ENCODE data around the gene HIGD1A.
"Not testable (repeated sequence)": the region's sequence is repeated elsewhere in the genome, so short reads cannot be mapped to it uniquely, and the experiment has no call there.

The HIGD1A gene

GRCh38 chr3:42829083-42829627, 24.9 kb upstream of the HIGD1A start:
- DNase-seq: no peak

DNA sequence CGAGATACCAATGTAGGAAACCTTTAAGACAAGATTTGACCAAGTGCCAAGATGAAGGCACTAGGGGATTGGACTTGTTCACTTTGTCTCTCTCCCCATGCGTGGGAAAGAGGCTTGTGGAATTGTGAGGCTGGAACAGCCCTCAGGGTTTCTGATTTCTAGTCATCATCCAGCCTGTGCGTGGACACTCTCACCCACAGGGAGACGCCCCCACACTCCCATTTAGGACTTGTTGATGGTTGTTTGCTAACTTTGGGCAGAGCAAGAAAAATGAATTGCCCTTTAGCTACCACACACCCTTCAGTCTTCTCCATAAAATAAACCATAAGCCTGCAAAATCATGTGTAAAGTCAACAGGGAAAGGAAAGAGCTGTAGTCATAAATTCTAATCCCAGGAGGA, 23.4 kb upstream of the HIGD1A start:
- no peak for DNase-seq

- DNase-seq: no peak
Measured at GRCh38 chr3:42827023-42827422, 22.7 kb upstream of the HIGD1A start.

DNA sequence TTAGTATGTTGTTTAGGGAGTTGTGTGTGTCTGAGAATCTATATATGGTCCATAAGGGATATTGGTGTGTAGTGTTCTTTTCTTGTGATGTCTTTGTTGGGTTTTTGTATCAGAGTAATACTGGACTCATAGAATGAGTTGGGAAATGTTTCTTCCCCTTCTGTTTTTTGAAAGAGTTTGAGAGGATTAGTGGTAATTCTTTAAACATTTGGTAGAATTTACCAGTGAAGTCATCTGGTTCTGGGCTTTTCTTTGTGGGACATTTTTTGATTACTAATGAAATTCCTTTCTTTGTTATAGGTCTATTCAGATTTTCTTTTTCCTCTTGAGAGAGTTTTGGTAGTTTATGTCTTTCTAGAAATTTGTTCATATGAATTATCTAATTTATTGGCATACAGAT, 21.9 kb upstream of the HIGD1A start:
- no peak for DNase-seq

DNA sequence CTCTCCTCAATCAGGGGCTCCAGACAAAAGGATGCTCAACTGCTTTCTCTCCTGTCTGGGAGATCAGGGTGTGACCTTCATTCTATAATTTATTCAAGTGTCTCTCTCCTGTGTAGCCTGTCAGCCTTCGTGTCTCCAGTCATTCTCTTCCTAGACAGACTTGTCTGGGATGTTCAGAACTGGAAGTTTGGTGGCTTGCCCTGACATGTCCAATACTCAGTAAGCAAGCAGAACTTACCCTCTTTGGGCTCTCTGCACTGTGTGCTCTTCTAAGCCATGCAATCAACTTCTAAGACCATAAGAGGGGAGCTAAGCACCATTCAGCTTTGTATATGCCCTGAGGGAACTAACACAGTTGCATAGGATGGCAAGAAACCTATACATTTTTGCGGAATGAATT, 19.1 kb upstream of the HIGD1A start:
- DNase-seq: no peak

- DNase-seq: no peak
Measured at GRCh38 chr3:42822828-42823227, 18.5 kb upstream of the HIGD1A start.

DNA sequence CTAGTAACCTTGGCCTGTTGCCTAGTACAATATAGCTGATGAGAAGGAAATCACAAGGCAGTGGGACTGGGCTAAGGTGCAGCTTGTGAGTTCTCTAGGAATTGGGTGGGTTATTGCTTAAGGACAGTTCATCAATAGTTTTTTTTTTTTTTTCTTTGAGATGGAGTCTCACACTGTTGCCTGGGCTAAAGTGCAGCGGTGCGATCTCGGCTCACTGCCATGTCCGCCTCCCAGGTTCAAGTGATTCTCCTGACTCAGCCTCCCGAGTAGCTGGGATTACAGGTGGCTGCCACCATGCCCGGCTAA, 16.4 kb upstream of the HIGD1A start:
- no peak for DNase-seq

GRCh38 chr3:42819351-42819965, 15.2 kb upstream of the HIGD1A start:
- no peak for DNase-seq

DNA sequence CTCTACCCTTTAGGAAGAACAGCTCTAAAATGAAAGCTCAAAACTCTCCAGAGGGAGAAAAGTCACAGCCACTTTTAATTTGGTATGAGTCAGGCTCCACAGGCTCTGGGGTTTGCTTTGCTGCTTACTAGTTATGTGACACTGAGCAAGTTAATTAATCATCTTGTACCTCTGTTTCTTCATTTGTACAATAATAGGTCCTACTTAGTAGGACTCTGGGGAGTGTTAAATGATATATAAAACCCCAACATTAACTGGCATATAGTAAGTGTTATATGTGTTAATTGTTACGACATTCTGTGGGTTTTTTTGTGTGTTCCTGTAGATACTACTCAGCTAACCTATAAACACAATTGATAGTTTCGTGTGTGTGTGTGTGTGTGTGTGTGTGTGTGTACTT, 11.5 kb upstream of the HIGD1A start:
- DNase-seq: no peak

- DNase-seq: no peak
Measured at GRCh38 chr3:42814914-42815507, 10.7 kb upstream of the HIGD1A start.

- no peak for DNase-seq
Measured at GRCh38 chr3:42814246-42814645, 10.0 kb upstream of the HIGD1A start.

DNA sequence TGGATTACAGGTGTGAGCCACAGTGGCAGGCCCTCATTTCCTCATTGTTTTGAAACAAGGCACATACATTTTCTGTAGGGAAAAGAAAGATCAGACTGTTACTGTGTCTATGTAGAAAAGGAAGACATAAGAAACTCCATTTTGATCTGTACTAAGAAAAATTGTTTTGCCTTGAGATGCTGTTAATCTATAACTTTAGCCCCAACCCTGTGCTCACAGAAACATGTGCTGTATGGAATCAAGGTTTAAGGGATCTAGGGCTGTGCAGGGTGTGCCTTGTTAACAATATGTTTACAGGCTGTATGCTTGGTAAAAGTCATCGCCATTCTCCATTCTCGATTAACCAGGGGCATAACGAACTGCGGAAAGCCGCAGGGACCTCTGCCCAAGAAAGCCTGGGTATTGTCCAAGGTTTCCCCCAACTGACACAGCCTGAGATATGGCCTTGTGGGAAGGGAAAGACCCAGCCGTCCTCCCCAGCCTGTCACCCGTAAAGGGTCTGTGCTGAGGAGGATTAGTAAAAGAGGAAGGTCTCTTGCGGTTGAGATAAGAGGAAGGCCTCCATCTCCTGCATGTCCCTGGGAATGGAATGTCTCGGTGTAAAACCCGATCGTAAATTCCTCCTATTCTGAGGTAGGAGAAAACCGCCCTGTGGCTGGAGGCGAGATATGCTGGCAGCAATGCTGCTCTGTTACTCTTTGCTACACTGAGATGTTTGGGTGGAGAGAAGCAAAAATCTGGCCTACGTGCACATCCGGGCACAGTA, 7.0 kb upstream of the HIGD1A start:
- not testable (repeated sequence) for DNase-seq

- DNase-seq: not testable (repeated sequence)
Measured at GRCh38 chr3:42810706-42811105, 6.4 kb upstream of the HIGD1A start.

DNA sequence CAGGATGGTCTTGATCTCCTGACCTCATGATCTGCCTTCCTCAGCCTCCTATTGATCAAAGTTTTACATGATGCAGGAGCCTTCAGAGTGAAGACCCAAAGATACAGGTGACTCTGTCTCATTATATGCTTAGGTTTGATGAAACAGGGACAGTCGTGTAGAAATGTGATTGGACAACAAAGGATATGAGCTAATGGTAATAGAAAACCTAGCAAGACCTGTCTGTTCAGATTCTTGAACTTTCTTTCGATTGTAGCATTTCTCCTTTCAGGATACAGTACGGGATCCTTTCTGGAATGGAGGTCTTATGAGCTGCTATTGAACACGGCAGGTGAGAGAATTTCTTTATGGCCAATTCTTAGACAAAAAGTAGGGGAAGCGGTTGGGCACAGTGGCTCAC, 4.9 kb upstream of the HIGD1A start, which contains the start of gene ACKR2:
Gene ACKR2 (plus strand): TSS at position 244 of the 400 bp plus-strand sequence. CDS start 55,058 bp downstream, outside the sequence.
- no peak for DNase-seq

GRCh38 chr3:42807929-42808328, 3.6 kb upstream of the HIGD1A start:
- no peak for DNase-seq

GRCh38 chr3:42805141-42805821, 991 bp upstream of the HIGD1A start:
- DNase-seq: no peak

GRCh38 chr3:42804831-42805132, 492 bp upstream of the HIGD1A start:
- no peak for DNase-seq

DNA sequence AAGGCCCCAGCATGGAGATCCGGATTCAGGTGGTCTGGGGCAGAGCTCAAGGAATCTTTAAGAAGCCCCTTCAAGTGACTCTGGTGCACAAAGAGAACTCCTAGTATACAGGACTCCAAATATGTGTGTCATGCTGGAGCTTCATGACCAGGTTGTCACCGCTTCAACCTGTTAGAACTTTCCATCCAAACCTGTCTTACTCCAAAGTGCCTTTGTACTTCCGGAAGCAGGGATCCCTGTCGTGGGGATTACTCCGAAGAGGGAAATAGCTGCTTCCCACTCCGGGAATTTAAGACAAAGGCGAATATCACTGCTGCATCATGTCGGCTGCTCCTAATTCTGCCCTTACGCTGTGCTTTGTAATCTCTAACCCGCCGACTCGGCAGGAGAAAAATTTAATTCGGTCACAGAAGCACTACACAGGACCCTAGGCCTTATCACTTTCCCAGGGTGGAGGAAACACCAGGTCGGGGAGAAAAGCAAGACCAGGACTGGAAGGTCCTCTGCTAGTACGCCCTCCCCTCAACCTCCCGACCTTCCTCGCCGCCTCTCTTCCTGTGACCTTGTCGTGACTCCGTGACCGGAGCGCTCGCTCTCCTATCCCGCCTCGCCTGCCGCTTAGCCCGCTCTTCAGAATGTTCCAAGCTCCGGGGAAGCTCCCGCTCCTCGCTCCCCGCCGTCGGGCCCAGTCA, 730 bp downstream of the HIGD1A start:
- no peak for DNase-seq

- no peak for DNase-seq
Measured at GRCh38 chr3:42802876-42803413, 1.3 kb downstream of the HIGD1A start.

GRCh38 chr3:42801784-42802183, 2.5 kb downstream of the HIGD1A start:
- DNase-seq: no peak

- no peak for DNase-seq
Measured at GRCh38 chr3:42801048-42801620, 3.2 kb downstream of the HIGD1A start.

DNA sequence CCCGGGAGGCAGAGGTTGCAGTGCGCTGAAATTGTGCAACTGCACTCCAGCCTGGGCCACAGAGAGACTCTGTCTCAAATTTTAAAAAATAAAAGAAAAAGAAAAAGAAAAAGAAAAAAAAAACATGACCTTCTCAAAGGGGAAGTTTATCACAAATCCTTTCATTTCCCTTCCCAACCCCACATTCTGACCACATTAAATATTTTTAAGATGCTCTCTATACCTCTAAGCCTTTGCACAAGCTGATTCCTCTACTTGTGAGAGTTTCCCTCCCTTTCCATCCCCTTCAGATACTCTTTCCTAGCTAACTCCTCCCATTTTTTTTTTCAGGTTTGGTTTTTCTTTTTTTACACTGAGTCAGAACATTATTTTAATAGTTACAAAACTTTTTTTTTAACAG, 4.0 kb downstream of the HIGD1A start:
- DNase-seq: no peak

Data from activated CD4-positive, alpha-beta T cell treated with anti-CD3 and anti-CD28 coated beads for 1 hour (primary cell).